HG02840 (cell line): ENCODE data around the gene RBFOX1.

Experiments used
- ATAC-seq: cut with Tn5 transposase; IDR thresholded peaks from one replicate; pipeline ENCODE4 v1.9.1; 2021; ENCODE audit warnings: mild to moderate bottlenecking, moderate library complexity, moderate number of reproducible peaks; ENCODE audit not compliant: unreplicated experiment, low FRiP score

Gene RBFOX1

DNA sequence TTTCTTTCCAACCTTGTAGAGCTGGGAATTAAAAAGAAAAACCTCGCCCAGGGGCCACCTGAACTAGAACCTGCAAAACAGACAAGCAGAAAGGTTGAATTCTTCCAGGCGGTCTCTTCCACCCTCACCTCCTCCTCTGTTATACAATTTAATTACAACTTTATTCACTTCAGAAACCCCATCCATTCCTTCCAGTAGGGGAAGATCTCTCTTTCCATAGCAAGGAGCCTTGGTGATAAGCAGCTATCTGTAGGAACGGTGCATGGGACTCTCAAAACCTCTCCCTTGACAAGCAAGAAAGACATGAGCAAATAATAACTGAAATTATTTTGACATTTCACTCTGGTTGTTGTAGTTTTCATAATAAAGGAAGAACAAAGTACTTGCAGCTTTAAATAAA lies 176.0 kb downstream of the RBFOX1 start:
- ATAC-seq, result no peak

DNA sequence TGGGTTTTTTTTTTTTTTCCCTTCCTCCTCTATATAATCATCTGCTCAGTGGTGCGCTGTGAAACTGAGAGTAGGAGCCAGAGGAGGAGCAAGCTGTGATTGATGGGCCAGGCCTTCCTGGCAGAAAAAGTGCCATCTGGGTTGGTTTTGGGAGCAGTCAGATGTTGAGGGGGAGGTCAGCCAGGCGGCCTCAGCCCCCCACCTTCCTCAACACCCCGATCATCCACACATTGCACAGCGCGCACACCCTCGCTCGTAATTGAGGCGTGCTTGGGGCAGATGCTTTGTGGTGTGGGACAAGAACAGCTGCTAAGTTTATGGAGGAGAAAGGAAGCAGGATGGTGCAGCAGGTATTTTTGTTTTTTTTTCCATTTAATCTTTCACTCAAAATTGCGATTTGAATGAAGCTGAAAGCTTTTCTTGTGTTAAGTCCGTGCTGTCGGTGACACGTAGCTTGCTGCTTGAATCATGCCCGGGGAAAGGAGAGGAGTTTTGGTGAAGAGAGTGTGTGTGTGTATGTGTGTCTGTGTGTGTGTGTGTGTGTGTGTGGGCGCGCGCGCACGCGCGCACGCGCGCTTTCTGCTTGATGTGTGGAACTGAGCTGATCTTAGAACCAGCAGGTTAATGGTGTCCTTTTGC lies 177.4 kb downstream of the RBFOX1 start:
- ATAC-seq, result no peak

DNA sequence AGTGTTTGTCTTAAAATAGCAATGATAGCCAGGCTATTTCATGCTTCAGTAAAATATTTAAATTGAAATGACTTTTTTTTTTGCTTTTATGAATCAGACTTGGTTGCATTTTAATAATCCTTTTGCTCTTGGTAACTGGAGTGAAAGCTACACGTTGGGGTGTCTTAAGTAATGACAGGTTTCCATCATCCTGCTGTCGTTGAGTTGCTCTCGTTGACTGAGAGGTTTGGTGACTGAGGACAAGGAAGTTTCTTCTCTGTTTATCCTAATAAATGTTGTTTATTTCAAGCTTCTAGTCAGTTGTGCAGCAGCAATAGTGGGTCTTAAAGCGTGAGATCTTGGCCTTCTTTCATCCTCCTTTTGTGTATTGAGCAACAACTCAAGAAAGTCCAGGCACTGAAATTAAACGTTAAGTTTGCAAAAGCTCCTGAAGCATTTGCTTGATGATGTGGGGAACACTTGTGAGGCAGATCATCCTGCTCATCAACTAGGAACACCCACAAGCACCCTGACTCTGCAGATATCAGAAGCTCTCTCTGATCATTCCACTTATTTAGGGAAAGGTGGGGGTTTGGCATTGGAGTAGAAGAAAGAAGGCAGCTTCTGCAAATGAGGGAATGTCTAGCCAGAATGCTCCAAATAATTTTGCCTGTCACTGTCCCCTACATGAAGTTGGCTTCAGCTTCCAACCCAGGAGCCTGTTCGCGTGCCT lies 179.1 kb downstream of the RBFOX1 start:
- no peak for ATAC-seq

DNA sequence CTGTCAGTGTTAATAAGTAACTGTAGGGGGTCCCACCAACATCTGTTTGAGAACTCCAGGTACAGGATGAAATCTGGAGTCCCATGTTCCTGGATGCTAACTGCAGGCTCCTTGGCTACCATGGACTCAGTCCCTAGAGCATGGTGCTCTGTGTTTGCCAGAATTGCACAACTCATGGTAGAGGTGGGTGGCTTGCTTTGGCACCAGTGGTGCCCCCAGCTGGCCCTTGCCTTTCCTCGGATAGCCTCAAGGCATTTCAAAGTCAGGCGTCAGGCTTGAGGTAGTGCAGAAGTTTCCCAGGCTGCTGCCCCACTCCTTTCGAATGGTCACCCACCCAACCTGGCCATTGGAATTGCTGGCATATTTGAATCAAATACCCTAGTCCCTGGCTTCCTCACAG lies 179.9 kb downstream of the RBFOX1 start:
- no peak for ATAC-seq

DNA sequence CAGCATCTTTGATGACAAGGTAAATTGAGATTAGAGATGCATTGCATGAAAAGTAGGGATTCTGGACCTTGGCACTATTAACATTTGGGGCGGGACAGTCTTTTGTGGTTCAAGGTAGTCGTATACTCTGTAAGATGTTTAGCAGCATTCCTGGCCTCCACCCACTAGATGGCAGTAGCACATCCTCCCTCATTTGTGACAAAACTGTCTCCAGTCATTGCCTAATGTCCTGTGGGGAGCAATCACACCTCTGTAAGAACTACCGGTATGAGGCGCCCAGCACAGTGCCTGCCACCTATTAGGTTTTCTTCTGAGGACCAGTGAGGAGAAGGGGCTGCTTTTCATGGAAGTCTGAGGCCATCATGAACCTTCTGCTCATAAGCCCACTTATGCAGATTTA lies 180.8 kb downstream of the RBFOX1 start:
- no peak for ATAC-seq

DNA sequence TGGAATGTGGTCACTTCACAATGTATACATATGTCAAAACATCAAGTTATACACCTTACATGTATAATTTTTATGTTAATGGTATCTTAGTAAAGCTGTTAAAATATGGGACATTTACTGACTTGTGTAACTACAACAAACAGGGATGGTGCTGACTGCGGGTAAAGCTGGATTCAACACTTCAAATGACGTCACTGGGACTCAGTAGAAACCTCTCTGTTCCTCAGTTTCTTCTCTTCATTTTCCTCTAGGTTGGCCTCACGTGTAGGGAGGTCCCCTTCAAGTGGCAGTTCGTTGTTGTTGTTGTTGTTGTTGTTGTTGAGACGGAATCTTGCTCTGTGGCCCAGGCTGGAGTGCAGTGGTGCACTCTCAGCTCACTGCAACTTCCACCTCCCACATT lies 182.9 kb downstream of the RBFOX1 start:
- ATAC-seq, result no peak

DNA sequence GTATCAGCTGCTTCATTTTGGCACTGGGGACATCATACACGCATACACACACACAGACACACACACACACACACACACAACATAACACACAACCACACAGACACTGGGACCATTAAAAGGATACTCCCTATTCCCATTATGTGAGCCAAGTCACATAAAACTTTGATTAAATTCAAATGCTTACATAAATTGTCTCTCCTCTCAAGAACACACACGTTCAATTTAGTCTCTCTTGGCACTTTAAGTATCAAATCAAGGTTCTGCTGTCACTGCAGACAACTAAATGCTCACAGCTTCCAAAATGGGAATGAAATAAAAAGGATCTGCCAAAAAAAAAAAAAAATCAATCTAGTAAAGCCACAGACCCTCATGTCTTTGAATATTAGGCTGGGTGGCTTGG lies 184.9 kb downstream of the RBFOX1 start:
- no peak for ATAC-seq

DNA sequence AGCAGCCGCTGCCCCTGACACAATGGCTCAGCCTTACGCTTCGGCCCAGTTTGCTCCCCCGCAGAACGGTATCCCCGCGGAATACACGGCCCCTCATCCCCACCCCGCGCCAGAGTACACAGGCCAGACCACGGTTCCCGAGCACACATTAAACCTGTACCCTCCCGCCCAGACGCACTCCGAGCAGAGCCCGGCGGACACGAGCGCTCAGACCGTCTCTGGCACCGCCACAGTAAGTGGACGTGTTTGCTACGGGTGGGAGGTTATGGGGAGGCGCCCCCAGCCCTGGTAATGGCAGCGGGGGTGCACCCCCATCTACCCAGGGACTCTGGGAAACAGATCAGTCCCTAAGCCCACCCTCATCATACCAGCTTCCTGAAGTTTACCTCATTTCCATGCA lies 185.5 kb downstream of the RBFOX1 start:
- no peak for ATAC-seq

DNA sequence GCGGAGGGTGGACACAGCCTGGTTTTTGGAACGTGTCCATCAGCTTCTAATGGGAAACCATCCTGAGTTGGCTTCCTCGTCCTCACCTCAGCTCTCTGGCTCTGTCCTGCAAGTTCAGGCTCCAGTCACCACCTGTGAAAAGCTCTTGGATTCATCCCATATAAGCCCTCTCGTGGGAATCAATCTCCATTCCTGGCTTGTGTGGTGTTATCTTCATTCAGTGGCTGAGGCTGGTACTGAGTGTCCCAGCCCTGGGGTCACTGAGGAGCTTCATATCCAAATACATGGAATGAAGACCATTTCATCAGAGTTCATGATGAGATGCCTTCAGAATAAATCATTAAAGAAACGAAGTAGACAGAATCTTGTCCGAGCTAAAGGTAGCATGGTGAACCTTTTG lies 189.2 kb downstream of the RBFOX1 start:
- no peak for ATAC-seq

DNA sequence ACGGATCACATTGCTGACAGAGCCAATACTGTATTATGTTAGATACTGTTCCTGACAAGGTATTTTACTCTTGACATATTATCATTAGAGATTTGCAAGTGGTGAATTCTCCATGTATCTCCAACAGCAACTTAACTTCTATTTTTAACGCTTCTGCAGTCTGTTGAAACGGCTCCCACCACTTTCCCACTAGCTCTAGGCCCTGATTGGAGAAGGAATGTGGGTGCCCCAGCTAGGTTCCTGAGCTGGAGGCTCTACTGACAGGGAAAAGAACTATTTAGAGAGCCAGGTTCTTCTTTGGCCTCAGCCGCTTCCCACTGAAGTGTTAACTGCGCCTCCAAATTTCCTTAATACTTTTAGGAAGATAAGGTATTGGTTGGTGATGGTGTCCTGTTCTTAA lies 191.8 kb downstream of the RBFOX1 start:
- ATAC-seq, result no peak

DNA sequence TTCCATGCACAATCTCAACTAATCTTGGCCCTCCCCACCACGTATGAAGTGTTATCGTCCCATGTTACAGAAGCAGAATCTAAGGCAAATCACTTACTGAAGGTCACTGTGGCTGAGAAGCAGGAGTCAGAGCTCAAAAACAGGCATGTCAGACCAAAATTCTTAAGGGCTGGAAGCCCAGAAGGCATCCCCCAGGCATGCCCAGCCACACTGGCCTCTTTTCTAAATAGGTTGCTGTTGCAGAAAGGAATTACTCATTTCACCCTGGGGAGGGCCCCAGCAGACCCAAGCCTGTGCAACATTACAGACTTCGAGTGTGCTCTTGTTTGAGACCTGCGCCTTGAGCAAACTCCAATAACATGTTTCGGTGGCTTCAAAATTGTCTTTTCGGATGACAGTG lies 194.1 kb downstream of the RBFOX1 start:
- ATAC-seq, result no peak

DNA sequence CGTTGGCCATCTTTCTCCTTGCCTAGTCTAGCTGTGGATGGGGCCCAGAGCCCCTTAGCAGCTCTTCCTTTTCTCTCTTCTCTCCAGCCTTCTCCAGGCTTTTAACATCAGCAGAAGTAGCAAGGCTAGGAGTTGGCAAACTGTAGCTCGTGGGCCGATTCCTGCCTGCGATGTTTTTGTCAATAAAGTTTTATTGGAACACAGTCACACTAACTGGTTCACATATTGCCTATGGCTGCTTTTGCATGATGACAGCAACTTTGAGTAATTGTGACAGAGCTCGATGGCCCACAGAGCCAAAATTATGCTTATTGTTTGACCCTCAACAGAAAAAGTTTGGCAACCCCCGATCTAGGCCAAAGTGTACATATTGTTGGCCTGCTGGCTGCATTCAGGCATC lies 199.9 kb downstream of the RBFOX1 start:
- ATAC-seq, result no peak

DNA sequence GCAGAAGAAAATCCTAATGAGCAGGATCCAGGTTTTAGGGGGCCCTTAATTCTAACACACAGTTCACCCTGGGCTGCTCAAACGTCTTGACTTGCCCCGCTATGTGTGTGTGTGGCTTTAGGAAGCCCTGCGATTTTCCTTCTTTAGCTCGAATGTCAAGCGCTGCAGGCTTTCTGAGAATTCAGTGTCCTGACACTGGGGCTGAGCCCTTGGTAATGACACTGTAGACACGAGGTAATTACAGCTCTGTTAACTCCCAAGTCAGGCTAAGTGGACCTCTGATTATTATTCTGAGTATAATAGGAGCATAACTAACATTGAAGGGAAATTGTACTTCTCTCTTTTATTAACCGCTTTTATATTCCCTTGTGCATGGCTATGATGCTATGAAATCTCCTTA lies 202.1 kb downstream of the RBFOX1 start:
- ATAC-seq, result no peak

DNA sequence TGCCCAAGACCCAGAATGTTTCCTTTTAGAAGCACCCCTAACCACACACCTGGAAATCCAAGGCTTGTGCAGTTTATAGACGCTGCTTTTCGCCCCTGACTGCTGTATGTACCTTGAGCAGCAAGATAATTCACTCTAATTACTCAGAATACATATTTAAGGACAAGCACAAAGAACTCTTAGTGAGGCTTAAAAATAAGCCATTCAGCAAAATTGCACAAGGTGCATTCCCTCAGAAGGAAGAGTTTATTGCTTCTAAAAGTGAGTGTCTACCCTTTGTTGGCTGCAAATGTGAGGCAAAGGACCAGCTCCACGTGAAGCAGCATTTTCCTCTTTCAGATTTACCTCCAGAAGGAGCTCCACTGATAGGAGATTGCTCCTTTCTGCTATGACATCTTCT lies 208.4 kb downstream of the RBFOX1 start:
- ATAC-seq, result no peak

DNA sequence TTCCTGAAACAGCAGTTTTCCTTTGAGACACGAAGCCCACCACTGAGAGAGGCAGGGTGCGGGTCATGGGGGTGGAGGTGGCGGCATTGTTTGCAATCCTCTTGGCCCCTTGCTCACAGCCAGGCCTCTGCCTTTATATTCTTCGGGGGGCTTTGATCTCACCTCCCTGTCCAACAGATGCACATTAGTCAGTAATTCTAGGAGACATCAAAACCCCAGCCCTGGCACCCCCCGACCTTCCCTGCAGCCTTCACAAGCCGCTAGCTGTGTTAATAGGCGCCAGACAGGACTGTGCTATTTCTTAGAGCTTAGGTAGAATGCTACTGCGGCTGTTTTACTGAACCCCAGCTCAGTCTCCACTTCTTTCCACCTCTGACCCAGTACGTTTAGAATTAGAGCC lies 212.6 kb downstream of the RBFOX1 start:
- no peak for ATAC-seq

DNA sequence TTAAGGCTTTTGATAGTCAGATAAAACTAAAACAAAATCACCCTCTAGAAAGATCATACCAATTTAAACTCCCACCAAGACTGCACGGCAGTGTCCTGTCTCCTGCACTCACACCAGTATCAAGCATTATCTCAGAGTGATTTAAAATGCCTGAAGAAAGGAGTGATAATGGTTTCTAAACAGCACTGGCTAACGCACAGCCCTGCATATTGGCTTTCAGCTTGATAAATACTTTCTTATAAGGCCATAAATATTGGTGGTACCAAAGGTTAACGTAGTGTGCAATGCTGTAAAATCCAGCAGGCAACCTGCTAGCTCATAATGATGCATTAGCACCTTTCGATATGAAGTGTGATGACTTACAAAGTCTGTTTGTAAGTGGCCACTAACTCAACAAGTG lies 214.3 kb downstream of the RBFOX1 start:
- no peak for ATAC-seq

DNA sequence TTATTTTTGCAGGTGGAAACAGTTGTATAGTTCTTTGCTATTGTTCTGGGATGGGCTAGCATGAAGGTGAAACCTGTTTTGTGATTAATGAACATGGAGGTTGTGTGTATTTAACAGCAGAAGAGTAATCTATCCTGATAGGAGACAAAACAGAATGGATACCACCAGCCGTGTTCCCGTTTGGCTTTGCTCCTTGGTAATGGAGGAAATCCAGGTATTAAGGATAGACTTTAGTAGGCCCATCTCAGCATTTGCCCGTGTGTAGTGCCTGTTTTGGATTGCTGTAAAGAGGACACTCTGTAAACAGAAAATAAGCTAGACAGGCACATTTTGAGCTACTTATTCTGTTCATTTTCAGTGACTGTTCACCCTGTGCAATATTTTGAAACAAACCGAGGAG lies 215.1 kb downstream of the RBFOX1 start:
- ATAC-seq, result no peak

DNA sequence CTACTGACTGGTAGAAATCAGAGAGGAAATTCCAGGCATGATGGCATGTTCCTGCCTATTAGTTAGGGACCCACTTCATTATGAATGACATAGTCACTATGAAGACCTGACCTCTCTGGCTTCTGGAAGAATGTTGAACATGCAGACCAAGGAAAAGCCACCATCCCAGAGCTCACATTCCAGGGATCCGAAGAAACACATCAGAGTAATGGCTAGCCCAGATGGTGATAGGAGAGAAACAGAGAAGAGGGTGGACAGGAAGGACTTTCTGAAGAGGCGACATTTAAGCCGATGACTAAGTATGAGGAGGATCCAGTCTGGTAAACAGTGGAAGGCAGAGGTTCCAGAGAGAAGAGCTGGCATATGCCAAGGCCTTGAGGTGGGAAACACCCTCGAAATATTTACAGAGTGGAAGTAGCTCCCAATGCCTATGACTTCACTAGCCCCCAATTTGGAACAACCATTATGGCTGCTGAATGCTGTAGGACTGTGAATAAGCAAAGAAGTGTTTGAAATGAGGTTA lies 216.2 kb downstream of the RBFOX1 start:
- no peak for ATAC-seq

DNA sequence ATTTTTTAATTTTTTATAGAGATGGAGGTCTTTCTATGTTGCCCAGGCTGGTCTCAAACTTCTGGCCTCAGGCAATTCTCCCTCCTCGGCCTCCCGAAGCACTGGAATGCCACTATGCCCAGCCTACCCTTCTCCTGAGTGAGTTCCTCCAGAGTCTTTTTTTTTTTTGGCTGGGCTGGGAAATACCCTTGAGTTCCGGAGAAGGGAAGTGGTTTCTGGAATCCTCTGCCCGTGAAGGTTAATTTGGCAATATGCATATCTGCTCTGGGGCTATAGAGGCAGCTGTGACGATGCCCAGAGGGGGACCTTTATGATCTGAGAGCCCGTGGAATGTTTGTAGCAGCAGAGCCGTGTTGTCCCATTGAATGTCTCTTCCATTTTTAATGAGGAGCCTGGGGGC lies 217.5 kb downstream of the RBFOX1 start:
- ATAC-seq, result no peak

DNA sequence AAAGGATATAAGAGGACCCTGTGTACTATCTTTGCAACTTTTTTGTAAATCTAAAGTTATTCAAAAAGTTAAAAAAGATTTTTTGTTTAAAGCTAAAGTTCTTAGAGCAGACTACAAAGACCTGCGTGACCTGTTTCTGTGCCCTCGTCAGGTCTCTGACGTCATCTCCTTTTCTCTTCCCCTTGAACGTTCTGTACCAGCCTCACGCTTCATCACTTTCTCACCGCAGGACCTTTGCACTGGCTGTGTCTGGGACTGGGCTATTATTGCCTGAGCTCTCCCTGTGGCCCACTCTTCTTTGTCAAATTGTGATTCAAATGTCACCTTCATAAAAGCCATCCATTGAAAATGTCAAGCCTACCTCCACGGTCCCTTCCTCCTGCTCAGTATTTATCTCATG lies 222.8 kb downstream of the RBFOX1 start:
- ATAC-seq, result no peak

DNA sequence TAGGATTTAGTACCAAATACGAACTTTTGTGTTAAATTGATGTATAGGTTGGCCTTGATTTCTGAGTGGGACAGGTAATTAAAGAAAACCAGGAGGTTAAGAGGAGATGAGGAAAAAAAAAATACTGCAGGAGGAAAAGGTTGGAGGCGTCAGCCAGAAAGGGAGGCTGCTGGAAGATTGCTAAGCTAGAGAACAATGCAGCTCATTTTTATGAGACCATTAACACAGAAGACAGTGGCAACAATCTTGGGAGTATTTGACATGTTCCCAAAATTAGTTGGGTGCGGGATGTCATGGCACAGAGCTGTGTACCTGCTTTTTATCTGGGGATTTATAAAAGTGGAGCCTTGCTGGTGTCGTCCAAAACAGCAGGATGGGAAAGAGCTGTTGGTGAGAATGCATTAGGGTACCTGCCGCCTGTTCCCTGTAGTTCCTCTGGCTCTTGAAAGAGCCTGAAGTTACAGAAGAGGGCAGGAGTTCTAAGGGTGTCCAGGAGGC lies 229.3 kb downstream of the RBFOX1 start:
- no peak for ATAC-seq

DNA sequence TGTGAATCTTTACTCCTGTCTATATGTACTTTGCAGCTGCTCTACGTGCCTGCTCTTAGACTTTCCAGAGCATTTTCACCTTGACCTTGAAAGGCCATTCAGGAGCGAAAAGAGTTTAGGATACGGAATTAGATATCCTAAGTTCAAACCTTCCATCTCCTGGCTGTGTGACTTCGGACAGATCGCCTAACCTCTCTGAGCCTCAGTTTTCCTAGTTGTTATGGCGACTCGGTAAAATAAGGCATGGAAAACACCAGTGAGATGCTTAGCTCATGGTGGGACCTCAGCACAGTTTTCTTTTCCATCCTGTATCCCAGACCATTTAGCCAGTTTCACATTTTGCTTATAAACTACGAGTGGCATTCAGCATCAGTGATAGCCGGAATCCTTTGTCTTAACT lies 233.7 kb downstream of the RBFOX1 start:
- ATAC-seq, result no peak
